ENCODE results near the gene SMPD4.
"Not testable (repeated sequence)": the region's sequence is repeated elsewhere in the genome, so short reads cannot be mapped to it uniquely, and the experiment has no call there.

Gene SMPD4

GRCh38 chr2:130138326-130138725 lies 43.1 kb downstream of the SMPD4 start:
- not testable (repeated sequence) for DNase-seq

- not testable (repeated sequence) for DNase-seq
Observed at GRCh38 chr2:130137118-130137517, 44.3 kb downstream of the SMPD4 start.

GRCh38 chr2:130136546-130136945 lies 44.9 kb downstream of the SMPD4 start:
- not testable (repeated sequence) for DNase-seq

GRCh38 chr2:130135692-130136541 lies 45.5 kb downstream of the SMPD4 start:
- DNase-seq: no peak

GRCh38 chr2:130129120-130129829 lies 52.1 kb downstream of the SMPD4 start, which contains the start of gene POTEF:
POTEF (minus strand) TSS chr2:130129222; CDS start chr2:130120515, 8,707 bp downstream.
- DNase-seq: not testable (repeated sequence)

GRCh38 chr2:130128464-130128863 lies 52.9 kb downstream of the SMPD4 start:
- not testable (repeated sequence) for DNase-seq

GRCh38 chr2:130127726-130128125 lies 53.7 kb downstream of the SMPD4 start:
- DNase-seq: not testable (repeated sequence)

GRCh38 chr2:130120924-130121323 lies 60.5 kb downstream of the SMPD4 start:
- DNase-seq: not testable (repeated sequence)

- not testable (repeated sequence) for DNase-seq
Observed at GRCh38 chr2:130102597-130103363, 78.6 kb downstream of the SMPD4 start.

All from suppressor macrophage treated with lipopolysaccharide for 1 hour (primary cell).